HFF-Myc (cell line): ENCODE results near the gene AFF1.

Experiments
- DNase-seq: peaks from one replicate; pipeline ENCODE4 v3.0.0-alpha.2; 2011; ENCODE audit warnings: low read depth; ENCODE audit errors: extremely low read depth
- H3K4me3 ChIP-seq: replicated peaks from 2 replicates; pipeline ENCODE4 v1.5.1; 2011; ENCODE audit warnings: low read depth, mild to moderate bottlenecking, control low read depth, low read length
- TF ChIP-seq, protein P1 (sequence below): IDR thresholded peaks from 2 replicates; pipeline ENCODE4 v1.5.1; 2012; ENCODE audit warnings: mild to moderate bottlenecking, low read depth, low read length, control low read depth; ENCODE audit errors: missing control alignments

The AFF1 gene

DNA sequence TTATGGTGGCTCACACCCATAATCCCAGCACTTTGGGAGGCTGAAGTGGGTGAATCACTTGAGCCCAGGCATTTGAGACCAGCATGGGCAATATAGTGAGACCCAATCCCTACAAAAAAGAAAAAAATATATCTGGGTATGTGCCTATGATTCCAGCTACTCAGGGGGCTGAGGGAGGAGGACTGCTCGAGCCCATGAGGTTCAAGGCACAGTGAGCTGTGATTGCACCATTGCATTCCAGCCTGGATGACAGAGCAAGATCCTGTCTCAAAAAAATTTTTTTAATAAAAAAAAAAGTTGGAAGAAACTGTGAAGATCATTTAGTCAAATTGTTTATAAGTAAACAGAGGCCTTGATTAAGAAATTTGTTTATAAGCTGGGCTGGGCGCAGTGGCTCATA lies 246.0 kb downstream of the AFF1 start:
- TF ChIP-seq, protein P1, sequence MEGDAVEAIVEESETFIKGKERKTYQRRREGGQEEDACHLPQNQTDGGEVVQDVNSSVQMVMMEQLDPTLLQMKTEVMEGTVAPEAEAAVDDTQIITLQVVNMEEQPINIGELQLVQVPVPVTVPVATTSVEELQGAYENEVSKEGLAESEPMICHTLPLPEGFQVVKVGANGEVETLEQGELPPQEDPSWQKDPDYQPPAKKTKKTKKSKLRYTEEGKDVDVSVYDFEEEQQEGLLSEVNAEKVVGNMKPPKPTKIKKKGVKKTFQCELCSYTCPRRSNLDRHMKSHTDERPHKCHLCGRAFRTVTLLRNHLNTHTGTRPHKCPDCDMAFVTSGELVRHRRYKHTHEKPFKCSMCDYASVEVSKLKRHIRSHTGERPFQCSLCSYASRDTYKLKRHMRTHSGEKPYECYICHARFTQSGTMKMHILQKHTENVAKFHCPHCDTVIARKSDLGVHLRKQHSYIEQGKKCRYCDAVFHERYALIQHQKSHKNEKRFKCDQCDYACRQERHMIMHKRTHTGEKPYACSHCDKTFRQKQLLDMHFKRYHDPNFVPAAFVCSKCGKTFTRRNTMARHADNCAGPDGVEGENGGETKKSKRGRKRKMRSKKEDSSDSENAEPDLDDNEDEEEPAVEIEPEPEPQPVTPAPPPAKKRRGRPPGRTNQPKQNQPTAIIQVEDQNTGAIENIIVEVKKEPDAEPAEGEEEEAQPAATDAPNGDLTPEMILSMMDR, result no peak
- DNase-seq, result no peak
- H3K4me3 ChIP-seq, result no peak overlapping the region

DNA sequence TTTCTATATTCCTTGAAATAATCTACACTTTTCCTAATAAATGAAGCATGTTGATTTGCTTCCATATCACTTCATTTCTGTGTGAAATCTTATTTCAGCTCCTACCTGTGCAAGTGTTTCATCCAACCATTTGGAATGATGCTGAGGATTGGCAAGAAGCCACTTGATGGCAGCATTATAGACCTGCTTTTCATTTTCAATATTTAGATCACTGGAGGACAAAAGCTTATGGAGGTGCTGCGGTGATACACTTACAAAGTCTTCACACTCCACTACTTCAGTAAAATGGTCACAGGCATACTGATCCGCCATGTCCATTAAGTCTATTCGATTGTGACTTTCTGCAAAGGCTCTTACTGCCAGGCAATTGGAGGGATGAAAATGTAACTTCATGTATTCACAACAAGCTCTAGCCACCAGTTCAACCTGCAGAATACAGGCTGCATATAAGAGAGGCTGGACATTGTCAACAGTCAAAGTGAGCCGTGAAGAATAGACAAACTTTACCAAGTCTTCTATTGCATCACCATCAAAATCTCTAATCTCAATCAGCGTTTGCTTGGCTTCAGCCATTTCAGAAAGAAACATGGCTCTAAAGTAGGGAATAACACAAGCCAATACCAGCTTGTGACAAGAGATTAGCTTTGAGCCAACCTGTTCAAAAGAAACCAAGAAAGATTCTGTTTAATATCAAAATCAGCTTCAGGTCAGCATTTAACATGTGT lies 250.5 kb downstream of the AFF1 start:
- TF ChIP-seq, protein P1, result no peak
- no peak for DNase-seq
- no peak overlapping the region for H3K4me3 ChIP-seq

DNA sequence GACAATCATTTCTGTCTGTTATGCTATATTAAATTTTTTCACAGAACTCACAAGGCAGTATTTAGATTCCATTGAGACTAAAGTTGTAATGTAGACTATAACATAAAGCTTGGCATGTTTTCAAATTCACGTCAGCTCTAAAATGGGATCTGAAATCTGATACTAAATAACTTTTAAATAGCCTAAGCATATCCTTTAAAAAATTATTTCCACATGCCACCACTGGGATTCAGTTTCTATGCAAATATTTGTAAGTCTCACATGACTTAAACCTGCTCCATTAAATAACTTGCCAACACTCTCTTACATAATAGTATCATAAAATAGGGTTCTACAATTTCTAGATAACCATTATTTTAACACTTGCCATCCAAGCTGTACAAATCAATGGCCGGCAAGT lies 253.2 kb downstream of the AFF1 start:
- TF ChIP-seq, protein P1, result no peak
- DNase-seq, result peak; percentile 73
- no peak overlapping the region for H3K4me3 ChIP-seq

DNA sequence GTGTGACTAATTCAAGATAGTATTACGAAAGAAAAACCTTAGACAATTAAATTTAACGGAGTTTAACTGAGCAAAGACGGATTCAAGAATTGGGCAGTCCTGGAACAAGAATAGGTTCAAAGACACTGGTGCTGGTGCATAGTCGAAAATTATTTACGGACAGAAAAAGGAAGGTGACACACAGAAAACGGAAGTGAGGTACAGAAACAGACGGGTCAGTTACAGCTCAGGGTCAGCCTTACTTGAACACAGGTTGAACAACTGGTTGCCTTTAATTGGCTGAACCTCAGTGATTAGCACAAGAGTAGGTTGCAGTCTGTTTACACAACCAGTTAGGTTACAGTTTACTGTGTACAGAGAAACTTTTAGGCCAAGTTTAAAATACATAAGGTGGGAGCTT lies 254.1 kb downstream of the AFF1 start:
- TF ChIP-seq, protein P1, result no peak
- H3K4me3 ChIP-seq, result no peak overlapping the region
- no peak for DNase-seq
